ENCODE data around the gene KLHL21. TPM values are rescaled to one million over a fixed set of nuclear protein-coding genes. Genes with fewer than 3 reads are reported as not detected.

The KLHL21 gene
- total and polyA plus RNA-seq, 10 of the 15 experiments (the other 5 are each of a cell fraction or from before 2014, with no cell fraction given) = 0.76 to 12.2 (median 5.2) TPM

- BruUV-seq (replicated peaks) = TSS peak; percentile 77
- ATAC-seq = peak; percentile 76
- Histone ChIP-seq H3K4me3 (no peak overlapping the region), H3K4me2 (ENCODE audit: control insufficient read depth, insufficient read depth) (no peak overlapping the region), H3K27ac (ENCODE audit: control insufficient read depth, insufficient read depth) (no peak overlapping the region), H2AFZ (ENCODE audit: control insufficient read depth, low read depth, low read length) (no peak overlapping the region), H3K9ac (ENCODE audit: control insufficient read depth, insufficient read depth, low read length) (no peak overlapping the region), H3K36me3 (ENCODE audit: control insufficient read depth in 2 of 2, insufficient read depth in 2 of 2, low read length in 1 of 2) (peaks cover 16 to 28% of the 10 kb centered on the region in 2 experiments; a peak in 3 of 4 replicates), H3K9me3 (replicated peaks; ENCODE audit: control insufficient read depth, insufficient read depth, low read length) (no peaks in the 10 kb centered on the region), H3K27me3 (replicated peaks in 1 of 2; ENCODE audit: control insufficient read depth in 2 of 2, insufficient read depth in 2 of 2, low read length in 1 of 2) (no peaks in the 10 kb centered on the region), H3K4me1 (ENCODE audit: control insufficient read depth, insufficient read depth, low read length) (no peaks in the 10 kb centered on the region), H4K20me1 (ENCODE audit: control insufficient read depth, insufficient read depth) (no peaks in the 10 kb centered on the region), H3K79me2 (ENCODE audit: control insufficient read depth, insufficient read depth, low read length) (no peaks in the 10 kb centered on the region)
- DNase-seq (ENCODE audit: low read depth, low spot score) = no peak
- POLR2A ChIA-PET = no interaction called here
- TF ChIP-seq NFYA (IDR thresholded peaks at IDR 0.05; ENCODE audit: borderline replicate concordance, low read depth, low read length) = no peak
- 0 out of 2 replicates have a peak, but pooled peaks have one; percentile 51 for TF ChIP-seq POLR2A (IDR thresholded peaks at IDR 0.05; ENCODE audit: low read depth, low read length)
- TF ChIP-seq LARP7 (IDR thresholded peaks at IDR 0.05) = no peak
- peak; percentile 44 to 66 (median 45) for TF ChIP-seq CTCF (IDR thresholded peaks at IDR 0.05 in 2 of 3, conservative IDR thresholded peaks at IDR 0.05 in 1 of 3; ENCODE audit: control insufficient read depth in 2 of 3, extremely low read depth in 1 of 3, insufficient read depth in 1 of 3, low read depth in 3 of 3, low read length in 3 of 3)
- TF ChIP-seq BHLHE40 (IDR thresholded peaks at IDR 0.05; ENCODE audit: borderline replicate concordance in 1 of 2, low read depth in 2 of 2, low read length in 1 of 2) = no peak
- no peak for TF ChIP-seq ZNF24 (IDR thresholded peaks at IDR 0.05)
- TF ChIP-seq, protein P1, sequence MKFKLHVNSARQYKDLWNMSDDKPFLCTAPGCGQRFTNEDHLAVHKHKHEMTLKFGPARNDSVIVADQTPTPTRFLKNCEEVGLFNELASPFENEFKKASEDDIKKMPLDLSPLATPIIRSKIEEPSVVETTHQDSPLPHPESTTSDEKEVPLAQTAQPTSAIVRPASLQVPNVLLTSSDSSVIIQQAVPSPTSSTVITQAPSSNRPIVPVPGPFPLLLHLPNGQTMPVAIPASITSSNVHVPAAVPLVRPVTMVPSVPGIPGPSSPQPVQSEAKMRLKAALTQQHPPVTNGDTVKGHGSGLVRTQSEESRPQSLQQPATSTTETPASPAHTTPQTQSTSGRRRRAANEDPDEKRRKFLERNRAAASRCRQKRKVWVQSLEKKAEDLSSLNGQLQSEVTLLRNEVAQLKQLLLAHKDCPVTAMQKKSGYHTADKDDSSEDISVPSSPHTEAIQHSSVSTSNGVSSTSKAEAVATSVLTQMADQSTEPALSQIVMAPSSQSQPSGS (IDR thresholded peaks at IDR 0.05; ENCODE audit: low read length) = no peak
- TF ChIP-seq EGR1 (IDR thresholded peaks at IDR 0.05; ENCODE audit: borderline replicate concordance in 1 of 2, low read depth in 2 of 2, low read length in 2 of 2) = no peak
- TF ChIP-seq RAD21 (IDR thresholded peaks at IDR 0.05; ENCODE audit: insufficient read depth, low read depth, low read length) = peak; percentile 44; the same call in 1 of the 2 replicates
- TF ChIP-seq HDGF (IDR thresholded peaks at IDR 0.05) = no peak
- no peak for TF ChIP-seq ZNF217 (IDR thresholded peaks at IDR 0.05)
- no peak for TF ChIP-seq DPF2 (IDR thresholded peaks at IDR 0.05)
- TF ChIP-seq SMC3 (IDR thresholded peaks at IDR 0.05; ENCODE audit: borderline replicate concordance, low read length) = peak; percentile 11; the same call in 1 of the 2 replicates
- TF ChIP-seq NFXL1 (IDR thresholded peaks at IDR 0.05; ENCODE audit: borderline replicate concordance) = no peak
- peak; percentile 19; the same call in 1 of the 2 replicates for TF ChIP-seq POLR2AphosphoS5 (IDR thresholded peaks at IDR 0.05; ENCODE audit: low read length)
- intact Hi-C loops (cut with micrococcal nuclease; ENCODE audit: unreplicated experiment) = no loop called here
- in situ Hi-C loops (cut with MboI) = loop anchor here (5.0 kb wide), 1 partner anchor 142 kb away; the partner anchor contains the start of gene PLEKHG5
- SMC1A ChIA-PET (ENCODE audit: uncharacterized antibody, unreplicated experiment) = interaction anchor here (1.1 kb wide), 1 partner anchor 34 kb away, joined by 3 read pairs; no protein-coding TSS in a partner anchor
- WGBS (ENCODE audit: insufficient coverage, insufficient replicate concordance, low lambda C conversion rate, missing lambda C conversion rate) = 87% methylated on average over 29 of the region's 29 CpGs
- no peak for FAIRE-seq
- RAD21 ChIA-PET (ENCODE audit: unreplicated experiment) = interaction anchor here (1.0 kb wide), 1 partner anchor 34 kb away, joined by 3 read pairs; no protein-coding TSS in a partner anchor
- CTCF ChIA-PET = interaction anchor here (0.6 to 2.1 kb wide), 5 partner anchors 12 to 662 kb away, joined by 3 to 8 read pairs (median 3); partner anchors contain the start of gene NOL9
Observed at GRCh38 chr1:6634371-6635052, 31.8 kb upstream of the KLHL21 start.

Data from GM12878 (cell line).